NT2/D1 (cell line): ENCODE measurements around the gene GATM.
"Not testable (repeated sequence)": the region's sequence is repeated elsewhere in the genome, so short reads cannot be mapped to it uniquely, and the experiment has no call there.

ENCODE experiments used
- DNase-seq: peaks from one replicate; pipeline ENCODE4 v3.0.0-alpha.2; 2011; ENCODE audit warnings: low read depth, low spot score
- H3K27me3 ChIP-seq: 2 replicates; pipeline ENCODE4 v1.6.0; 2011; ENCODE audit warnings: mild to moderate bottlenecking; ENCODE audit not compliant: insufficient read length, insufficient read depth
- H3K36me3 ChIP-seq: 2 replicates; pipeline ENCODE4 v1.6.1; 2011; ENCODE audit warnings: mild to moderate bottlenecking, low read length, mixed read lengths; ENCODE audit not compliant: insufficient read depth, insufficient read length
- H3K4me1 ChIP-seq: 2 replicates; pipeline ENCODE4 v1.5.1; 2011; ENCODE audit not compliant: insufficient read depth, insufficient read length
- H3K4me3 ChIP-seq: 2 replicates; pipeline ENCODE4 v1.5.1; 2011; ENCODE audit warnings: low read depth; ENCODE audit not compliant: insufficient read length
- H3K9ac ChIP-seq: 2 replicates; pipeline ENCODE4 v1.6.0; 2011; ENCODE audit warnings: low read depth; ENCODE audit not compliant: insufficient read length
- H3K9me3 ChIP-seq: 2 replicates; pipeline ENCODE4 v1.5.1; 2011; ENCODE audit warnings: mild to moderate bottlenecking, low read length; ENCODE audit not compliant: insufficient read depth
- SUZ12 ChIP-seq: IDR thresholded peaks from 2 replicates; pipeline ENCODE4 v1.6.1; 2011; ENCODE audit not compliant: insufficient read length, insufficient read depth; ENCODE audit errors: extremely low read depth
- YY1 ChIP-seq: IDR thresholded peaks from 2 replicates; pipeline ENCODE4 v1.6.1; 2011; ENCODE audit not compliant: insufficient read length, insufficient read depth
- ZNF274 ChIP-seq: IDR thresholded peaks from 2 replicates; pipeline ENCODE4 v1.6.1; 2011; ENCODE audit warnings: mild to moderate bottlenecking, low read depth, low read length

The GATM gene

DNA sequence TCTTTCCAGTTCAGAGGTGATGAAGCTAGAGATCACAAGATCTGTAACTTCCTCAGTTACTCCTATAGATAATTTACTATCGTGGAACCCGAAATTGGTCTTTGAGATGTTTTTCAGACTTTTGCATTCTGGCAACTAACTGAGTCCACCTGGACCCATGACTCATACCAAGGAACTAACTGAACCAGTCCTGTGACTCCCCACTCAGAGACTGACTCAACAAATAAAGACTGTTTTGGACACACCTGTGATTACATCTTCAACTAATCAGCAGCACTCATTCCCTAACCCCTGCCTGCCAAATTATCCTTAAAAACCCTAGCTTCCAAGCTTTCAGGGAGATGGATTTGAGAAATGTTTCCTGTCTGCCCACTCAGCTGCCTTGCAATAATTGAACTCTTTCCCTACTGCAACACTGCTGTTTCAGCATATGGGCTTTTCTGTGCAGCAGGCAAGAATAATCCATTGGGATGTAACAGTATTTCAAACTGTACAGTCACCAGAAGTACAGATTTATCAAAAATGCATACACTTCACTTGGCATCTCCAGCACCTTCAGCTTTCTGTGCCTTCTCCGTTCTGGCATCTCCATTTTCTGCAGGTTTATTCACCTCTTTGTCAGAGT lies 57.7 kb downstream of the GATM start:
- H3K4me3 ChIP-seq: no peak overlapping the region
- TF ChIP-seq YY1 (no peak), SUZ12 (no peak), ZNF274 (no peak)
- no peaks in the 10 kb centered on the region for H3K27me3 ChIP-seq
- no peaks in the 10 kb centered on the region for H3K36me3 ChIP-seq
- DNase-seq: no peak
- no peaks in the 10 kb centered on the region for H3K4me1 ChIP-seq
- no peak overlapping the region for H3K9ac ChIP-seq
- H3K9me3 ChIP-seq: no peaks in the 10 kb centered on the region

DNA sequence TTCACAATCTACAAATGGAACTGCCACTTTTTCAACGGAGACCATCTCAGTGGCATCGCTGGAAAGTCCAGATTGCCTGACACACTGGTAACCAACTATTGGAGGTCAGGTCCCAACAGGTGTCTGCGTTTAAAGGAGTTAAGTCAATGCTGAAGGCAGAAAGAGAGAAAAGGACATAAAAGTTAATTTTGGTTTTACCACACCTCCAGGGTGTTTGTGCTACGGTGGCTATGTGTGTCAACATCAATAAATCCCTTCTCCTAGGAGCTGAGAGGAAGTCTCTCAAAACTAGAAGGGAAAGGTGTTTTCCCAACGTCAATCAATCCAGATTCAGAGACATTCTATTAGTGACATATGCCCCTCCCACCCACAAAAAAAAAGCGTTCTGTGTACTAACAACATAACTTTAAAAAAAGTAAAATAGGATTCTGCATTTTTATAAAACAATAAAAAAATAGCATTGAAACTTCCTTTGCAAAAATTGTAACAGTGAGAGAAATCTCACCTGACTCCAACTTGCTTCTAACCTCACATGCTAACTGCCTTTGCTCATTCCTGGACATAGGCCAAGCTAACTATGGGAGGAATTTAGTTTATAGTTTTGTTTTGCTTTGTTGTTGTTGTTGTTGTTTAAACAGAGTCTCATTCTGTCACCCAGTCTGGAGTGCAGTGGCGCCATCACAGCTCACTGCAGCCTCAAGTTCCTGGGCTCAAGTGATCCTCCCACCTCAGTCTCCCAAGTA lies 58.7 kb downstream of the GATM start:
- no peak for DNase-seq
- Histone ChIP-seq H3K4me3 (no peak overlapping the region), H3K27me3 (no peaks in the 10 kb centered on the region), H3K4me1 (no peaks in the 10 kb centered on the region), H3K9ac (no peak overlapping the region), H3K9me3 (no peaks in the 10 kb centered on the region), H3K36me3 (no peaks in the 10 kb centered on the region)
- TF ChIP-seq ZNF274 (no peak), SUZ12 (no peak), YY1 (no peak)

GRCh38 chr15:45314960-45315359 lies 63.4 kb downstream of the GATM start:
- TF ChIP-seq ZNF274 (no peak), SUZ12 (no peak), YY1 (no peak)
- H3K4me3 ChIP-seq: no peak overlapping the region
- DNase-seq: no peak

DNA sequence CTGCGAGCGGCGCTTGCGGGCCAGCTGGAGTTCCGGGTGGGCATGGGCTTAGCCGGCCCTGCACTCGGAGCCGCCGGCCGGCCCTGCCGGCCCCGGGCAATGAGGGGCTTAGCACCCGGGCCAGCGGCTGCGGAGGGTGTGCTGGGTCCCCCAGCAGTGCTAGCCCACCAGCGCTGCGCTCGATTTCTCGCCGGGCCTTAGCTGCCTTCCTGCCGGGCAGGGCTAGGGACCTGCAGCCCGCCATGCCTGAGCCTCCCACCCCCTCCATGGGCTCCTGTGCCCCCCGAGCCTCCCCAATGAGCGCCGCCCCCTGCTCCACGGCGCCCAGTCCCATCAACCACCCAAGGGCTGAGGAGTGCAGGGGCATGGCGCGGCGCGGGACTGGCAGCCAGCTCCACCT lies 64.2 kb downstream of the GATM start:
- H3K36me3 ChIP-seq, H3K9ac ChIP-seq, DNase-seq, H3K9me3 ChIP-seq, H3K27me3 ChIP-seq, H3K4me3 ChIP-seq, H3K4me1 ChIP-seq: not testable (repeated sequence)

More at GRCh38 chr15:45314960-45315359, 63.4 kb downstream of the GATM start:
- Histone ChIP-seq H3K9ac (no peak overlapping the region), H3K9me3 (no peaks in the 10 kb centered on the region), H3K27me3 (no peaks in the 10 kb centered on the region), H3K4me1 (no peaks in the 10 kb centered on the region), H3K36me3 (no peaks in the 10 kb centered on the region)
